OCI-LY1 (cell line): ENCODE data around the gene ADAMTS20.

Experiments
- H2AFZ ChIP-seq: fragments of 200-600 bp; sonication (generic), shearing (Covaris generic); 2 replicates; pipeline ENCODE4 v1.6.0; 2014; ENCODE audit warnings: antibody characterized with exemption, mild to moderate bottlenecking, low read length
- H3F3A ChIP-seq: fragments of 200-600 bp; sonication (generic), shearing (Covaris generic); 2 replicates; pipeline ENCODE4 v1.6.0; 2014; ENCODE audit warnings: mild to moderate bottlenecking, antibody characterized with exemption, low read length, moderate library complexity; ENCODE audit not compliant: insufficient read depth
- H3K27ac ChIP-seq: fragments of 200-600 bp; sonication (generic); 2 replicates; pipeline ENCODE4 v1.5.1; 2014; ENCODE audit warnings: low read length, mixed run types, mild to moderate bottlenecking, low read depth; ENCODE audit not compliant: poor library complexity, severe bottlenecking
- H3K27me3 ChIP-seq: fragments of 200-600 bp; sonication (generic); 2 replicates; pipeline ENCODE4 v1.6.0; 2014; ENCODE audit warnings: antibody characterized with exemption, mild to moderate bottlenecking, low read length, moderate library complexity; ENCODE audit not compliant: insufficient read depth
- H3K36me3 ChIP-seq: fragments of 200-600 bp; sonication (generic); 2 replicates; pipeline ENCODE4 v1.6.1; 2014; ENCODE audit warnings: mild to moderate bottlenecking, antibody characterized with exemption, low read length, moderate library complexity, mixed read lengths; ENCODE audit not compliant: insufficient read depth
- H3K4me1 ChIP-seq: fragments of 200-600 bp; sonication (generic); 2 replicates; pipeline ENCODE4 v1.5.1; 2014; ENCODE audit warnings: mild to moderate bottlenecking, low read length, moderate library complexity; ENCODE audit not compliant: insufficient read depth, severe bottlenecking
- H3K4me2 ChIP-seq: fragments of 200-600 bp; sonication (generic), shearing (Covaris generic); 2 replicates; pipeline ENCODE4 v1.6.1; 2014; ENCODE audit warnings: low read length
- H3K4me3 ChIP-seq: fragments of 200-600 bp; sonication (generic); 2 replicates; pipeline ENCODE4 v1.5.1; 2014; ENCODE audit warnings: low read length, low read depth, mild to moderate bottlenecking, mixed read lengths; ENCODE audit not compliant: poor library complexity, severe bottlenecking
- H3K79me2 ChIP-seq: fragments of 200-600 bp; shearing (Covaris generic); 2 replicates; pipeline ENCODE4 v1.6.1; 2016; ENCODE audit warnings: mixed run types, low read length, mixed read lengths; ENCODE audit not compliant: insufficient read depth
- H3K9ac ChIP-seq: fragments of 200-600 bp; sonication (generic), shearing (Covaris generic); 2 replicates; pipeline ENCODE4 v1.6.1; 2014; ENCODE audit warnings: mild to moderate bottlenecking, low read length, mixed read lengths
- H3K9me2 ChIP-seq: fragments of 200-600 bp; sonication (generic), shearing (Covaris generic); 2 replicates; pipeline ENCODE4 v1.6.1; 2014; ENCODE audit warnings: low read depth, mild to moderate bottlenecking, low read length, mixed read lengths
- H3K9me3 ChIP-seq: fragments of 200-600 bp; shearing (Covaris generic); 2 replicates; pipeline ENCODE4 v1.6.1; 2014; ENCODE audit warnings: low read length, mixed read lengths
- H4K20me1 ChIP-seq: fragments of 200-600 bp; sonication (generic), shearing (Covaris generic); 2 replicates; pipeline ENCODE4 v1.6.0; 2016; ENCODE audit warnings: mild to moderate bottlenecking, low read length; ENCODE audit not compliant: insufficient read depth
- CTCF ChIP-seq: fragments of 200-600 bp; sonication (generic), shearing (Covaris generic); IDR thresholded peaks from 2 replicates; pipeline ENCODE4 v1.5.1; 2017; ENCODE audit warnings: mild to moderate bottlenecking, antibody characterized with exemption, low read length, moderate library complexity, mixed read lengths
- EZH2 ChIP-seq: fragments of 200-600 bp; sonication (generic), shearing (Covaris generic); IDR thresholded peaks from 2 replicates; pipeline ENCODE4 v1.8.0; 2017; ENCODE audit warnings: borderline replicate concordance, mixed run types, mild to moderate bottlenecking, antibody characterized with exemption, low read length, moderate library complexity, mixed read lengths

The ADAMTS20 gene

GRCh38 chr12:43444940-43445564, 107.0 kb downstream of the ADAMTS20 start:
- Histone ChIP-seq H3K9me2 (no peaks in the 10 kb centered on the region), H3K27ac (no peak overlapping the region), H3K79me2 (no peaks in the 10 kb centered on the region), H3K4me1 (no peaks in the 10 kb centered on the region), H4K20me1 (no peaks in the 10 kb centered on the region), H3K4me2 (no peak overlapping the region), H3K4me3 (no peak overlapping the region), H3K27me3 (no peaks in the 10 kb centered on the region), H3K36me3 (no peaks in the 10 kb centered on the region), H3K9ac (no peak overlapping the region), H2AFZ (no peak overlapping the region), H3K9me3 (no peaks in the 10 kb centered on the region), H3F3A (no peaks in the 10 kb centered on the region)
- peak; percentile 71 for TF ChIP-seq CTCF
- TF ChIP-seq EZH2: no peak

DNA sequence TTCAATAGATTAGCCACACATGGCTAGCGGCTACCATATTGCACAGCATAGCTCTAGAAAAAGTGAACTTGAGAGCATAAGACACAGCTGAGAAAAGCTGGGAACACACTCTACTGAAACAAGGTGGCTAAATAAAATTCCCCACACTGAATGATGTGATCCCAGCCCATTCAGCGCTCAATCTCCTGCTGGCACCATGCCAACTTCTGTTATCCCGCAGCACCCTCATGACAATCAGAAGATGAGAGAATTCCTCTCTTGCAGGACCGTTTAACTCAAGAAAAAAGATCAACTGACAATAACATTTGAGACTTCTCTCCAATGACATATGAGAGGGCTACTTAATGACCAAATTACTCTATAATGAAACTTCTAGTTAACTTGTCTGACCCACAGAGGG, 115.4 kb downstream of the ADAMTS20 start:
- Histone ChIP-seq H4K20me1 (no peaks in the 10 kb centered on the region; the same call in 1 of the 2 replicates), H3K9ac (no peak overlapping the region), H3K4me2 (no peak overlapping the region)

GRCh38 chr12:43434614-43435013, 117.4 kb downstream of the ADAMTS20 start:
- H3K79me2 ChIP-seq: no peaks in the 10 kb centered on the region
- H3F3A ChIP-seq: no peaks in the 10 kb centered on the region
- H3K9me2 ChIP-seq: no peaks in the 10 kb centered on the region
- H3K27me3 ChIP-seq: no peaks in the 10 kb centered on the region
- no peak overlapping the region for H3K9ac ChIP-seq
- no peaks in the 10 kb centered on the region for H3K36me3 ChIP-seq
- H2AFZ ChIP-seq: no peak overlapping the region
- H3K27ac ChIP-seq: no peak overlapping the region
- H3K4me2 ChIP-seq: no peak overlapping the region
- no peaks in the 10 kb centered on the region; the same call in 1 of the 2 replicates for H4K20me1 ChIP-seq
- no peak overlapping the region for H3K4me3 ChIP-seq
- H3K9me3 ChIP-seq: no peaks in the 10 kb centered on the region
- no peak for TF ChIP-seq CTCF
- TF ChIP-seq EZH2: no peak
- no peaks in the 10 kb centered on the region for H3K4me1 ChIP-seq

More for the DNA sequence above, 115.4 kb downstream of the ADAMTS20 start:
- H3F3A ChIP-seq: no peaks in the 10 kb centered on the region
- no peak for TF ChIP-seq EZH2
- TF ChIP-seq CTCF: no peak
- H3K27ac ChIP-seq: no peak overlapping the region
- H3K9me2 ChIP-seq: no peaks in the 10 kb centered on the region
- no peaks in the 10 kb centered on the region for H3K4me1 ChIP-seq
- H3K27me3 ChIP-seq: no peaks in the 10 kb centered on the region
- no peaks in the 10 kb centered on the region for H3K79me2 ChIP-seq
- no peaks in the 10 kb centered on the region for H3K36me3 ChIP-seq
- no peak overlapping the region for H2AFZ ChIP-seq
- no peak overlapping the region for H3K4me3 ChIP-seq
- H3K9me3 ChIP-seq: no peaks in the 10 kb centered on the region
